NCI-H82 treated with DMSO at 0.1 percent for 48 hours (cell line): ENCODE results near the gene SLC7A7.
"Not testable (repeated sequence)": the region's sequence is repeated elsewhere in the genome, so short reads cannot be mapped to it uniquely, and the experiment has no call there.

Source experiments
- DNase-seq: peaks from one replicate; lab custom pipeline; 2025; ENCODE audit not compliant: unreplicated experiment; lab: John Stamatoyannopoulos, UW

The SLC7A7 gene

DNA sequence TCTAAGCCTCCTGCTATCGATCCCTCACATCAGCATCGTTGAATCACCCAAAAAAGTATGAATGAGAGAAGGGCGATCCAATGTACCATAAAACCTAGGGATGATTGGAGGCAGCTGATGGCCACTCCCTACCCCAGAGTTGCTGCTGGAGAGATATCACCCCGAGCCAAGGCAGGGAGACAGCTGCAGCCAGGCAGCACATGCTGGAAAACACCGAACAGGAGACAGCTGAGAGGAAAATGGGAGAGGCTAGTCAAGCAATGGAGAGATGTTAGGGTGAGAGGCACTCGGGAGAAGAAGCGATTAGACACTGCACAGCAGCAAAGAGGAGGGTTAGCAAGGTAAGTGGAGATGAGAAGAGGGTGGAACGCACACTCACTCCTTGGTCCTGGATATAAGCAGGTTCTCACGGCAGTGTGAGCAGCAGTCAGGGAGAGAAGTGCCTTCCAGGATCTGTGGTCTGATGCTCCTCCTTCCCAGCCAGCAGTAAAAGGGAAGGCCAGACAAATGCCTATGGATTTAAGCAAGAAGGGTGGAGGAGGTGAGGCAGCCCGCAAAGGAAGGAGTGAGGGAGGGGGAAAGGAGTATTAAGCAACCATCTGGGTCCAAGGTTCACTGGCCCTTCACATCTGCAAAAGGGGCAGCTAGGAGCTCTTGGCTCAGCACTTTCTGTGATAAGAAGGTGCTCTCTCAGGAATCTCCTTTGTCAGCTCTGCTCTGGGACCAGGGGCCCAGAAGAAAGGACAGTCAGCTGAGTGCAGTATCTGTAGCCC, at the start of gene SLC7A7:
Gene SLC7A7, minus strand, starts transcription at position 495 of the 773 bp plus-strand sequence. CDS start 2,037 bp downstream, outside the sequence.
- DNase-seq, result no peak

DNA sequence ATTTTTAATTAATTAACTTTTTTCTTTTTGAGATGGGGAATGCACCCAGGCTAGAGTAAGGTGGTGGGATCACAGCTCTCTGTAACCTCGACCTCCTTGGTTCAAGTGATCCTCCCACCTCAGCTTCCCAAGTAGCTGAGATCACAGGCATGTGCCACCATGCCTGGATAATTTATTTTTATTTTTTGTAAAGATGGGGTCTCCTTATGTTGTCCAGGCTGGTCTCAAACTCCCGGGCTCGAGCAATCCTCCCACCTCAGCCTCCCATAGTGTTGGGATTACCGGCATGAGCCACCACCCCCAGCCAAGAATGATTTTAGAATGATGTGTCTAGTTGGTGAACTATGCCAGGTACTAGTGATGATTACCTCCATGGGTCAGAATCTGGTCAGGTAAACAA, 49.7 kb upstream of the SLC7A7 start:
- DNase-seq, result no peak

DNA sequence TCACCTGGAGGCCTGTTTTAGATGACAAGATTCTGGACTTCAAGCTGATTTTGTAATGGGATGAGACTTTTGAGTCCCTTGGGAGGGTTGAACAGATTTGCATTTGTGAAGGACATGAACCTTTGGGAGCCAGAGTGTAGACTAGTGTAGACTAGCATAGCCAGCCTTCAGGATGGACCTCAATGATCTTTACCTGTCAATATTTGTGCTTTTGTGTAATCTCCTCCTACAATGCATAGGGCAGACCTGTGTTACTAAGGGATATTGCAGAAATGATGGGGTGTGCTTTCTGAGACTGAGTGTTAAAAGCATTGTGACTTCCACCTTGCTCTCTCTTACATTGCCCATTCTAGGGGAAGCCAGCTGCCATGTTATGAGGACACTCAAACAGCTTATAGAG, 46.4 kb upstream of the SLC7A7 start:
- no peak for DNase-seq

DNA sequence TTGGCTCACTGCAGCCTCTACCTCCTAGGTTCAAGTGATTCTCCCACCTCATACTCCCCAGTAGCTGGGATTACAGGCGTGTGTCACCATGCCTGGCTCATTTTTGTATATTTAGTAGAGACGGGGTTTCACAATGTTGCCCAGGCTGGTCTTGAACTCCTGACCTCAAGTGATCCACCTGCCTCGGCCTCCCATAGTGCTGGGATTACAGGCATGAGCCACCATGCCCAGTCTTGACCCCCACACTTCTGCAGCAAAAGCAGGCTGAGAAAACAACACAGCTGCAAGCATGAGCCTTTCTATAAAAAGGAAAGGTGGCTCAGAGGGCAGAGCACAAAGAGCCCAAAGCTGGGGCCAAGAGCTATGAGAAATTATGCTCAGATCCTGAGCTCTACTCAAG, 45.1 kb upstream of the SLC7A7 start:
- DNase-seq, result not testable (repeated sequence)

DNA sequence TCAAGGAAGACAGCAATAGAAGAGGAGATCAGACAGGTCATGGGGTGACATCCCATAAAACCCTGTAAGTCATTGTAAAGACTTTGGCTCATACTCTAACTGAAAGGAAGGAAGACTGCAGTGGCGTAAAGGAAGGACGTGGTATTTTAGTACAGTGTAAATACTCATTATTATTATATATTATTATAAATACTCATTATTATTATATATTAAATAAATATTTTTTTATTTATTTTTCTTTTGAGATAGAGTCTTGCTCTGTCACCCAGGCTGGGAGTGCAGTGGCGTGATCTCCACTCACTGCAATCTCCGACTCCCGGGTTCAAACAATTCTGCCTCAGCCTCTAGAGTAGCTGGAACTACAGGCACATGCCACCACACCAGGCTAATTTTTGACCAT, 41.2 kb upstream of the SLC7A7 start:
- DNase-seq, result no peak

DNA sequence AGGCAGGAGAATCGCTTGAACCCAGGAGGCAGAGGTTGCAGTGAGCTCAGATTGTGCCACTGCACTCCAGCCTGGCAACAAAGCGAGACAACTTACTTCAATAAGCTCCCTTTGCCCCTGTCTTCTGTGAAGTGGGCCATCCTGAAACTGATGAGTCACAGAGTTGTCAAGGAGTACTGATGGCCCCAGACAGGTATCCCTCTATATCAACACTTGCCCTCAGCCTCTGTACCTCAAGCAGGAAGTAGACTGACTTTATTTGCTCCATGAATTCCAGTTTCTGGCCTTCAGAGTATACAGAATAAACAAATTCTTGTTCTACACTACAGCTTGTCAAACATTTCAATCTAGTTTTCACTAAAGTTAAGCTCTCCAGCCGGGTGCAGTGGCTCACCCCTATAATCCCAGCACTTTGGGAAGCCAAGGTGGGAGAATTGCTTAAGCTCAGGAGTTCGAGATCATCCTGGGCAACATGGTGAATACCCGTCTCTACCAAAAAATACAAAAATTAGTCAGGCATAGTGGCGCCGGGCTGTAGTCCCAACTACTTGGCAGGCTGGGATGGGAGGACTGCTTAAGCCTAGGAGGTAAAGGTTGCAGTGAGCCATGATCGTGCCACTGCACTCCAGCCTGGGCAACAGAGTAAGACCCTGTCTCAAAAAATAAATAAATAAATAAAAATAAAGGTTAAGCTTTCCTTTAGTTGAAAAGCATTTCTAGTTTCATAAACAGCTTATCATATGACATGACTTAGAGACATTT, 39.9 kb upstream of the SLC7A7 start:
- no peak for DNase-seq

DNA sequence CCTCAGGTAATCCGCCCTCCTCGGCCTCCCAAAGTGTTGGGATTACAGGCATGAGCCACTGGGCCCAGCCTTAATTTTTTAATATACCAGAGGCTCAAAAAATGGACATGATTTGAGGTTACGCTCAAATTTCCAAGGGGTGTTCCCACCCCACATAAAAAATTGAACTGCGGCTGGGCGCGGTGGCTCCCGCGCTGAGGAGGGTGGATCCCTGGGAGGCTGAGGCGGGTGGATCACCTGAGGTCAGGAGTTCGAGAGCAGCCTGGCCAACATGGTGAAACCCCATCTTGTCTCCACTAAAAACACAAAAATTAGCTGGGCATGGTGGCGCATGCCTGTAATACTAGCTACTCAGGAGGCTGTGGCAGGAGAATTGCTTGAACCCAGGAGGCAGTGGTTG, 39.1 kb upstream of the SLC7A7 start:
- not testable (repeated sequence) for DNase-seq

DNA sequence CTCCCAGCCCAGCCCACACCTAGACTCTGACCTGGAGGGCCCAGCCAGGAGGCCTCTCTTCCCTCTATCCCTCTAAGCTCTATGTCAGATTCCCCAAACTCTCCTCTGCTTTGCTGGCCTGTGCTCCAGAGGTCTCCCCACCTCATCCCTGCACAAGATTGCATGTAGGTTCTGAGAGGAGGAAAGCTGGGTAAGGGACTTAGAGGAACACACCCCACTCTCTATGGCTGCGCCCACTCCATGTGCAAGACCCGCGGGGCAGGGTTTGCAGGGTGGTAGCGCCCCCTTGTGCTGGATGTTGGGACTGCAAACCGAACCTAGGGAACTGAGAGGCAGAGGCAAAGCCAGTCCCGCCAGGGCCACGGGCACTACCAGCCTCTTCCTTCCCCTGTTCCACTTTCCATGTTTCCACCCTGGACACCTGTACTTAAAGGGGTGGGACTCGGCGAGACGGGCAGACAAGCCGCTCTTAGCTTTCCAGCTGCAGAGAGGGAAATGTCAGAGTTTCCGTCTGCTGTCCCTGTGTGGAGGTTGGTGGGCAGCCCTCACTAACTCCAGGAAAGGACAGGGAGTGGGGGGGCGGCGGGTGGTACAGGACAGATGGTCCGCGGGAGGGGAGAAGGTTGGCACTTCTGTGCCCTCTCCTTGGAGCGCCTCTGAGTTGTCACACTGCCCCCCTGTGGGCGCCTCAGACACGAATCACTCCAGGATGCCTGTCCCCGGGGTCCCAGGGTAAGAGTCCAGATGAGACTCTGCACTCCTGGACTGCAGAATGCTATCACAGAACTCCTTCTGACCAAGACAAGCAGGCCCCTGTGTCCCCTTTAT, 37.9 kb upstream of the SLC7A7 start:
- peak; percentile 41 for DNase-seq

DNA sequence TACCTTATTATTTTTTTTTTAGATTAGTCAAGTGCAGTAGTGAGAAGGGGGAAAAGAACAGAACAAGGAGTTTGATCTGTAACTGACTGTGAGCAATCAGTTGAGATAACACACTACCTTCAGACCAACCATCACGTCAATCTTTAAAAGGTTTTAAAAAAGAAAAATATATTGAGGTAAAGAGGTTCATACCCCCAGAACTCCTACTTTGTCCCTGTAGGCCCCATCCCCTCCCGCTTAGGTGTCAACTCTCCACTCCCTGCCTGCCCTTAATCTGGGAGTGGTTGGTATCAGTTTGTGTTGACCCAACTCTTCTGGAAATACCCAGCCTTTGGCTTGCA, 37.3 kb upstream of the SLC7A7 start:
- DNase-seq, result no peak

DNA sequence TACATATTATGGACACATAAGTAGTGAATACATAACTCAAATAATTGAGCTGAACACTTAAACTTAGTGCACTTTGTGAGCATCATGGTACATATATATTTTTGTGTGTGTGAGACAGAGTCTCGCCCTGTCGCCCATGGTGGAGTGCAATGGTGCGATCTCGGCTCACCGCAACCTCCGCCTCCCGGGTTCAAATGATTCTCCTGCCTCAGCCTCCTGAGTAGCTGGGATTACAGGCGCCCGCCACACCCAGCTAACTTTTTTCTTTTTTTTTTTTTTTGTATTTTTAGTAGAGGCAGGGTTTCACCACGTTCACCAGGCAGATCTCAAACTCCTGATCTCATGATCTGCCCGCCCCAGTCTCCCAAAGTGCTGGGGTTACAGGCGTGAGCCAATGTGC, 36.9 kb upstream of the SLC7A7 start:
- DNase-seq, result not testable (repeated sequence)

DNA sequence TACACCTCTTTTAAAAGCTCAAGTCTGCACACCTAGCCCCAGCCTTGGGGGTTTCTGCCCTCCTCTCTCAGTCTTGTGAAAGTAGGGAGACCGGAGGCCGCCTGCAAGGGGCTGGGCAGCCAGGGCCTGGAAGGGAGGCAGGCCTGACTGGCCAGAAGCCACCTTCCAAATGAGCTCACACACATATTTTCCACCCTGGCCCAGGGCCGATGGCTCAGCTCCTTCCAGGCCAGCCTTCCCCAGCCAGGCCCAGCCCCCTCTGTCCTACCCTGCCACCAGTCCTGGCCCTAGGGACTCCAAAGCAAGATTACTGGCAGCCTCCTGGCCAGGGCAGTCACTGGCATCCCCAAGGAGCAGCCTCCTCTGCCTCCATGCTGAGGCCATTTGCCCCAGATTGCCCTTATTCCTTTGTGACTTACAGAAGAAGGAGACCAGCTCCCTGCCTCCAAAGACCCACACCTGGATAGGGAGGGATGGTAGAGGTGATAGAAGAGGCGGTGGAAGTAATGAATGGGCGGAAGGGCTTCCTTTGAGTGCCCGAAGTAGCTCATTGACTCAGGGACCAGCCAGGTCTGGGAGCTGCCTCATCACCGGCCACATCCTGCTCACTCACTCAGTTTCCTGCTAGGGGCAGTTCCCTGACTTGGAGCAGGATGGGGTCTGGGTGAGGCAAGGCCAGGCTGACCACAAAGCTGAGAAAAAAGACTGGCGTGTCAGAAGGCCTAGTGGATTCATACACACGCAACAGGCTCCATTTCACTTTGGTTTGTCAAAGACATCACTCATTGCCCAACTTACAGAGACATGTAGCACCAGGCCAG, 35.9 kb upstream of the SLC7A7 start:
- no peak for DNase-seq

DNA sequence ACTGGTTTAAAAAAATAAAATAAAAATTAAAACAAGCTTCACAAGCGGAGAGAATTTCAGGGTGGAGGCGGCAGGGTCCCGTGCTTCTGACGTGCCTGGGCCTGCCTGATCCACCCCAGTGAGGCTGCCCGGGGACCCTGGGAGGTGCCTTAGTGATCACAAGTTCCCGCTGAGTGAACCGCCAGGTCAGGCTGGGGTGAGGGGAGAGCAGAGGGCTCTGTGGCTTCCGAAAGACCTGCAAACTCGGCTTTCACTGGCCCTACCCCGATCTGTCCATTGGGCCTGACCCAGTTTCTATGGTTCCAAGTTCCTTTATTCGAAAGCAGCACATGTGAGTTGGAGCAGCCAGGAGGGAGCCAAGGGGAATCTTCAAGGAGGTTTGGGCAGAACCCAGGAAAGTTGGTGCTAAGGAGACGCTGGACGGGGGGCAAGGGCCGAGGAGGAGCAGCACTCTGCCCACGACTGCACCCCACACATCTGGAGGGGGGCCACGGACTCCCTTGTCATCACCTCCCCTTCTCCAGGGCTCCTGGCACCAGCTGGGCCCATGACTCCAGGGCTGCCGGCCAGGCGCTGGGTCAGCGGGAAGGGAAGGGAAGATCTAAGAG, 34.1 kb upstream of the SLC7A7 start:
- DNase-seq, result no peak

DNA sequence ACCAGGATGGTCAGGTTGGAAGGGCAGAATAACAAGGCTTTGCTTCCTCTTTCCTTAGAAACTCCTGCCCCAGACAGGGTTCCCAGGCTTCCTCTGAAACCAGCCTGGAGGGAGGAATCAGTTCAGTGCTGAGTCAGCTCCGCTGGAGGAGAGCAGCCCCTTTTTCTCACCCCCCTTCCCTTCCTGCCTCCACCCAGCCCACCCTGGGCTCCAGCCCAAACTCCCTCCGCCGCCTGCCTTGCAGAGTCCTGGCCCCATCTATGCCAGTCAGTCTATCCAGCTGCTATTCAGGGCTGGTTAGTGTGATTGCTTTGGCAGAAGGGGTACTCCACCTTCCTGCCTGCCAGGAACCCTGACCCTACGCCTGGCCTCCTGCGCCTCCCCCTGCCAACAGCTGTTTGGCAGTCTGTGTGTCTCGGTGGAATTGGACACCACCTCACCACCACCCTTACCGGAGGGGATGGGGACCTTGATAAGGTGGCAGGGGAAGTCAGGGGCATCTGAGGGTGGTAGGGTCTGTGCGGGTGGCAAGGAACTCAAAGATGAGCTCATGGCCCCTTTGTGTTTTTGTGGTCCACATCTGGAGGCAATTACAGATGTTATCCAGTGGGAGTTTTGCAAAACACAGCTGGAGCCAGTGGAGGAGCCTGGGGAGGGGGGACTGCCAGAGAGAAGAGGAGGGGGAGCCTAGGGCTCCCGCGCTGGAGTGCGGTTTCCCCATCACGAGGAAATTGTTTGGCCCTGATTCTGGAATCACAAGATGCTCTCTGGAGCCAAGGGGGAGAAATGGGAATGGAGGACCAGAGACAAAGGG, 33.3 kb upstream of the SLC7A7 start:
- DNase-seq, result no peak

DNA sequence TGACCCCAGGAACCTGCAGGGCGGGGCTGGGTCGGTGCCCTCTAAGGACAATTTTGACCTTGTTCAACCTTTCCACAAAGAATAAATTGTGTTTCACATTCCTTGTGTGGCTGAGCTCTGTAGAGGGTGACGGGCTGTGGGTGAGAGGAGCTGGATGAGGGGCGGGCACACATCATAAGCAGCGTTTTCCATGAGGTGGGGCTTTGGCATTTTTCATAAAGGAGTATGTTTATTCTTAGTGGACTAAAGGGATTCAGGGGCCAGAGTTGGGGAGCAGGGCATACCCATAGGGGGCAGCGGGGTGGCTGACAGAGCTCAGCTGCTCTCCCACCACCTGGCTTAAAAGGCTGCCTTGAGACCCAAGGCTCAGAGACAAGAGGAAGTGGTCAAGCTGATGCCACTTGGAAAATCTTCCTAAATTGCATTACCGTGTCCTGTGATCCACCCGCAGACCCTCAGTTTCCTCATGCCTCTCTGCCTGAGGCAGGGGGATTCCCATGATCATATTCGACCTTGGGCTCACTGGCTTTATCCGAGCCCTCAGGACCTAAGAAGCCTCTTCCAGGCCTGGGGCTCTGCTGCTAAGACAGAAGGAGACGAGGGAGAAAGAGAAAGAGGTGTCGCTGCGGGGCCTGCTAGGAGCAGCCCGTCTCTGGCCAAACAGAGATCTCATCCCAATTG, 32.6 kb upstream of the SLC7A7 start:
- no peak for DNase-seq

DNA sequence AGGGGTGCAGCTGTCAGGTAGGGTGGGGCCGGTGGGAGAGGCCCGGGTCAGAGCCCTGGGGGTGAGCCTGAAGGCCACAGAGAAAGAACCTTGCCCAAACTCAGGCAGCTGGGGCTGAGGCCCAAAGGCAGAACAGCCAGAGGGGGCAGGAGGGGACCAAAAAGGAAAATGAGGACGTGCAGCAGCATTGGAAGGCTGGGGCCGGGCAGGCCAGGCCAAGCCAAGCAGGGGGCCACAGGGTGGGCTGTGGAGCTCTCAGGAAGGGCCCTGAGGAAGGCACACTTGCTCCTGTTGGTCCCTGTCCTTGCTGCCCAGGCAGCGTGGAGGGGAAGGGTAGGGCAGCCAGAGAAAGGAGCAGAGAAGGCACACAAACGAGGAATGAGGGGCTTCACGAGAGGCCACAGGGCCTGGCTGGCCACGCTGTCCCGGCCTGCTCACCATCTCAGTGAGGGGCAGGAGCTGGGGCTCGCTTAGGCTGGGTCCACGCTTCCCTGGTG, 31.6 kb upstream of the SLC7A7 start:
- no peak for DNase-seq

DNA sequence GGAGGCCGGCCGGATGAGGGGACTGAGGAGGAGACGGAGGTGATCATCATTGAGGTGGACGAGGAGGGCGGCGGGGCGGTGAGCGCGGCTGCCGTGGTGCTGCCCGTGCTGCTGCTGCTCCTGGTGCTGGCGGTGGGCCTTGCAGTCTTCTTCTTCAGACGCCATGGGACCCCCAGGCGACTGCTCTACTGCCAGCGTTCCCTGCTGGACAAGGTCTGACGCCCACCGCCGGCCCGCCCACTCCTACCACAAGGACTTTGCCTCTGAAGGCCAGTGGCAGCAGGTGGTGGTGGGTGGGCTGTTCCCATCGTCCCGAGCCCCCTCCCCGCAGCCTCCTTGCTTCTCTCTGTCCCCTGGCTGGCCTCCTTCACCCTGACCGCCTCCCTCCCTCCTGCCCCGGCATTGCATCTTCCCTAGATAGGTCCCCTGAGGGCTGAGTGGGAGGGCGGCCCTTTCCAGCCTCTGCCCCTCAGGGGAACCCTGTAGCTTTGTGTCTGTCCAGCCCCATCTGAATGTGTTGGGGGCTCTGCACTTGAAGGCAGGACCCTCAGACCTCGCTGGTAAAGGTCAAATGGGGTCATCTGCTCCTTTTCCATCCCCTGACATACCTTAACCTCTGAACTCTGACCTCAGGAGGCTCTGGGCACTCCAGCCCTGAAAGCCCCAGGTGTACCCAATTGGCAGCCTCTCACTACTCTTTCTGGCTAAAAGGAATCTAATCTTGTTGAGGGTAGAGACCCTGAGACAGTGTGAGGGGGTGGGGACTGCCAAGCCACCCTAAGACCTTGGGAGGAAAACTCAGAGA, 30.8 kb upstream of the SLC7A7 start:
- DNase-seq, result no peak

DNA sequence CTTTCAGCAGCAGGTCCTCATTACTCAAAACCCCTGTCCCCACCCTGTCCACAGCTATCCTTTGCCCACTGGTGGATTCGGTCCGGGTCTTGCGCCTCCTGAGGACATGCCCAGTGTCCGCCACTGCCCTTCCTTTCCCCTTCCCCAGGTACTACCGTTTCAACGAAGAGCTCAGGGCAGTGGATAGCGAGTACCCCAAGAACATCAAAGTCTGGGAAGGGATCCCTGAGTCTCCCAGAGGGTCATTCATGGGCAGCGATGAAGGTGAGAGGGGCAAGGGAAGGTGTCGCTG, 29.8 kb upstream of the SLC7A7 start:
- DNase-seq, result no peak
